Liver (tissue), 9 donors: Measurements from ENCODE around the gene TEX55. TPM values are rescaled to one million over a fixed set of nuclear protein-coding genes. Genes with fewer than 3 reads are reported as not detected.
"Not testable (repeated sequence)": the region's sequence is repeated elsewhere in the genome, so short reads cannot be mapped to it uniquely, and the experiment has no call there.

Source experiments
- DNase-seq: peaks from one replicate; pipeline ENCODE4 v3.0.0-alpha.2; 2017; ENCODE audit warnings: low spot score
- H3K27ac ChIP-seq, 2 donors: one replicate each; pipeline ENCODE4 v1.7.0; 2013; ENCODE audit warnings: inconsistent platforms in 2 of 2, low read length in 2 of 2, control low read depth in 1 of 2, low read depth in 1 of 2, mild to moderate bottlenecking in 1 of 2
- H3K27me3 ChIP-seq, 4 donors: one replicate each; pipeline versions ENCODE4 v1.6.1 to v1.7.0; 2013; ENCODE audit warnings: low read length in 3 of 4, inconsistent platforms in 1 of 4, mild to moderate bottlenecking in 1 of 4, moderate library complexity in 1 of 4; ENCODE audit not compliant: control insufficient read depth in 4 of 4, insufficient read depth in 4 of 4
- H3K36me3 ChIP-seq, 4 donors: one replicate each; pipeline versions ENCODE4 v1.6.1 to v1.7.0; 2013; ENCODE audit warnings: low read length in 3 of 4, mild to moderate bottlenecking in 3 of 4, low read depth in 1 of 4, moderate library complexity in 1 of 4; ENCODE audit not compliant: control insufficient read depth in 4 of 4, insufficient read depth in 3 of 4
- H3K4me1 ChIP-seq, 4 donors: one replicate each; pipeline versions ENCODE4 v1.6.1 to v1.7.0; 2013; ENCODE audit warnings: low read length in 3 of 4, mild to moderate bottlenecking in 3 of 4, moderate library complexity in 1 of 4; ENCODE audit not compliant: control insufficient read depth in 4 of 4, insufficient read depth in 4 of 4
- H3K4me3 ChIP-seq, 3 donors: one replicate each; pipeline versions ENCODE4 v1.6.1 to v1.7.0; 2013; ENCODE audit warnings: low read length in 3 of 3, control low read depth in 1 of 3, low read depth in 1 of 3, mild to moderate bottlenecking in 1 of 3
- H3K9ac ChIP-seq, 2 donors: one replicate each; pipeline ENCODE4 v1.7.0; 2013; ENCODE audit warnings: low read length in 2 of 2, mild to moderate bottlenecking in 2 of 2, moderate library complexity in 2 of 2, control low read depth in 1 of 2, low read depth in 1 of 2
- H3K9me3 ChIP-seq, 4 donors: one replicate each; pipeline versions ENCODE4 v1.6.1 to v1.7.0; 2013; ENCODE audit warnings: low read length in 3 of 4; ENCODE audit not compliant: control insufficient read depth in 4 of 4
- EGR1 ChIP-seq, 2 donors: IDR thresholded peaks; 2 replicates each; pipeline ENCODE4 v1.6.1; 2016 to 2018; ENCODE audit warnings: antibody characterized with exemption in 2 of 2, low read depth in 2 of 2
- FOXA1 ChIP-seq: IDR thresholded peaks from 2 replicates; pipeline ENCODE4 v1.6.1; 2016; ENCODE audit warnings: antibody characterized with exemption
- FOXA2 ChIP-seq: IDR thresholded peaks from 2 replicates; pipeline ENCODE4 v1.6.1; 2016; ENCODE audit warnings: antibody characterized with exemption
- HNF4A ChIP-seq, 2 donors: conservative IDR thresholded peaks; 2 replicates each; pipeline ENCODE4 v1.6.1; 2016; ENCODE audit warnings: antibody characterized with exemption in 2 of 2, mild to moderate bottlenecking in 2 of 2
- HNF4G ChIP-seq: IDR thresholded peaks from 2 replicates; pipeline ENCODE4 v1.6.1; 2016; ENCODE audit warnings: antibody characterized with exemption
- RAD21 ChIP-seq, 2 donors: IDR thresholded peaks; 2 replicates each; pipeline ENCODE4 v1.6.1; 2016; ENCODE audit warnings: antibody characterized with exemption in 2 of 2, mild to moderate bottlenecking in 2 of 2
- RXRA ChIP-seq, 2 donors: IDR thresholded peaks; 2 replicates each; pipeline ENCODE4 v1.6.1; 2017 to 2018; ENCODE audit warnings: antibody characterized with exemption in 2 of 2, mild to moderate bottlenecking in 1 of 2
- SP1 ChIP-seq: IDR thresholded peaks from 2 replicates; pipeline ENCODE4 v1.6.1; 2018; ENCODE audit warnings: antibody characterized with exemption, mild to moderate bottlenecking
- TAF1 ChIP-seq: conservative IDR thresholded peaks from 2 replicates; pipeline ENCODE4 v1.6.1; 2016; ENCODE audit warnings: antibody characterized with exemption, mild to moderate bottlenecking
- YY1 ChIP-seq: IDR thresholded peaks from 2 replicates; pipeline ENCODE4 v1.6.1; 2016; ENCODE audit warnings: antibody characterized with exemption, mild to moderate bottlenecking
- WGBS: extraction: QIAGEN DNeasy Blood & Tissue Kit; methylation state at CpG from one replicate; pipeline ENCODE4 v1.1.7; 2013; 5-methylcytosine and 5-hydroxymethylcytosine counted together
- polyA plus RNA-seq, 2 donors: library from polyadenylated mRNA; stranded (reverse) in 1 of 2; unstranded in 1 of 2; fragments of 200-250 nt in 1 of 2; fragments of >200 nt in 1 of 2; fragmentation: Nextera tagmentation in 1 of 2; extraction: Ambion mirVana in 1 of 2; gene quantifications; one replicate each; pipeline versions ENCODE4 v1.2.1 to v1.2.3, GENCODE V29; 2013 to 2015
- total RNA-seq, 2 donors: library from RNA; depleted of rRNA; stranded (reverse); fragments of >200 nt; gene quantifications; one replicate each; pipeline ENCODE4 v1.2.3, GENCODE V29; 2014
- TF ChIP-seq, protein P1 (sequence below): IDR thresholded peaks from 2 replicates; pipeline ENCODE4 v1.6.1; 2016; ENCODE audit warnings: antibody characterized with exemption
- TF ChIP-seq, protein P2 (sequence below): IDR thresholded peaks from 2 replicates; pipeline ENCODE4 v1.6.1; 2016; ENCODE audit warnings: antibody characterized with exemption
- TF ChIP-seq, protein P3 (sequence below): fragments of 150-350 bp; IDR thresholded peaks from 2 replicates; pipeline ENCODE4 v1.5.1; 2017; ENCODE audit warnings: improper control_type of control experiment, low read depth, low read length; ENCODE audit not compliant: missing input control
- TF ChIP-seq, protein P4 (sequence below): IDR thresholded peaks from 2 replicates; pipeline ENCODE4 v1.6.1; 2016; ENCODE audit warnings: antibody characterized with exemption, mild to moderate bottlenecking
- TF ChIP-seq, protein P5 (sequence below): IDR thresholded peaks from 2 replicates; pipeline ENCODE4 v1.6.1; 2016; ENCODE audit warnings: antibody characterized with exemption
- donor health status: healthy.
- donor health status: healthy.
- donor health status: healthy.
- donor health status: healthy.
- donor health status: healthy.

Gene TEX55
- total and polyA plus RNA-seq, 4 donors: not detected

DNA sequence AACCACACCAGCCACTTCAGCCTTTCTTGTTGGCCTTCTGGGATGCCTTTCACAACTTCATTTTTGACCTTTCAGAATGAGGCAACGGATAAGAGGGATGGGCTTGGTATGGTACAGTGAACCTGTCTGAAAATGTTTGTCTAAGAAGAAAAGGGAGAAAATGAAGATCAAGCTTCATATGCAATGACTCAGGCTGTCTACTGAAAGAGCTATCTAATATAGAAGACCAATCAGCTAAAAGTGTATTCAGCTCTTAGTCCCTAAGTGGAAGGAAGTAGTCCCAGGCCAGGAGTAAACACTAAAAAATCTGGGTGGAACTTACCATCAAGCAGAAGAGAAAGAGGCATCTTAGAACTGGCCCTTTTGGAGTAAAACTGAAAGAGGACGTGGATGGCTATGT, 15.3 kb downstream of the TEX55 start:
- 57% methylated on average over 2 of the region's 2 CpGs for WGBS
- Histone ChIP-seq H3K27ac (no peak overlapping the region), H3K9ac (no peak overlapping the region), H3K4me3 (no peak overlapping the region), H3K36me3 (no peaks in the 10 kb centered on the region), H3K27me3 (peaks cover 0 to 4% (median 0%) of the 10 kb centered on the region in 4 donors), H3K9me3 (peaks cover 0 to 6% (median 3%) of the 10 kb centered on the region in 4 donors), H3K4me1 (no peaks in the 10 kb centered on the region)
- no peak for DNase-seq
- TF ChIP-seq YY1: no peak
- TF ChIP-seq, protein P1, sequence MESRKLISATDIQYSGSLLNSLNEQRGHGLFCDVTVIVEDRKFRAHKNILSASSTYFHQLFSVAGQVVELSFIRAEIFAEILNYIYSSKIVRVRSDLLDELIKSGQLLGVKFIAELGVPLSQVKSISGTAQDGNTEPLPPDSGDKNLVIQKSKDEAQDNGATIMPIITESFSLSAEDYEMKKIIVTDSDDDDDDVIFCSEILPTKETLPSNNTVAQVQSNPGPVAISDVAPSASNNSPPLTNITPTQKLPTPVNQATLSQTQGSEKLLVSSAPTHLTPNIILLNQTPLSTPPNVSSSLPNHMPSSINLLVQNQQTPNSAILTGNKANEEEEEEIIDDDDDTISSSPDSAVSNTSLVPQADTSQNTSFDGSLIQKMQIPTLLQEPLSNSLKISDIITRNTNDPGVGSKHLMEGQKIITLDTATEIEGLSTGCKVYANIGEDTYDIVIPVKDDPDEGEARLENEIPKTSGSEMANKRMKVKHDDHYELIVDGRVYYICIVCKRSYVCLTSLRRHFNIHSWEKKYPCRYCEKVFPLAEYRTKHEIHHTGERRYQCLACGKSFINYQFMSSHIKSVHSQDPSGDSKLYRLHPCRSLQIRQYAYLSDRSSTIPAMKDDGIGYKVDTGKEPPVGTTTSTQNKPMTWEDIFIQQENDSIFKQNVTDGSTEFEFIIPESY: no peak
- TF ChIP-seq RXRA (IDR thresholded peaks at IDR 0.05): no peak
- TF ChIP-seq SP1: no peak
- no peak for TF ChIP-seq HNF4G
- no peak for TF ChIP-seq TAF1
- TF ChIP-seq FOXA2: no peak
- no peak for TF ChIP-seq FOXA1
- TF ChIP-seq RAD21 (IDR thresholded peaks at IDR 0.05): no peak
- TF ChIP-seq, protein P2, sequence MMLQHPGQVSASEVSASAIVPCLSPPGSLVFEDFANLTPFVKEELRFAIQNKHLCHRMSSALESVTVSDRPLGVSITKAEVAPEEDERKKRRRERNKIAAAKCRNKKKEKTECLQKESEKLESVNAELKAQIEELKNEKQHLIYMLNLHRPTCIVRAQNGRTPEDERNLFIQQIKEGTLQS: no peak
- TF ChIP-seq, protein P3, sequence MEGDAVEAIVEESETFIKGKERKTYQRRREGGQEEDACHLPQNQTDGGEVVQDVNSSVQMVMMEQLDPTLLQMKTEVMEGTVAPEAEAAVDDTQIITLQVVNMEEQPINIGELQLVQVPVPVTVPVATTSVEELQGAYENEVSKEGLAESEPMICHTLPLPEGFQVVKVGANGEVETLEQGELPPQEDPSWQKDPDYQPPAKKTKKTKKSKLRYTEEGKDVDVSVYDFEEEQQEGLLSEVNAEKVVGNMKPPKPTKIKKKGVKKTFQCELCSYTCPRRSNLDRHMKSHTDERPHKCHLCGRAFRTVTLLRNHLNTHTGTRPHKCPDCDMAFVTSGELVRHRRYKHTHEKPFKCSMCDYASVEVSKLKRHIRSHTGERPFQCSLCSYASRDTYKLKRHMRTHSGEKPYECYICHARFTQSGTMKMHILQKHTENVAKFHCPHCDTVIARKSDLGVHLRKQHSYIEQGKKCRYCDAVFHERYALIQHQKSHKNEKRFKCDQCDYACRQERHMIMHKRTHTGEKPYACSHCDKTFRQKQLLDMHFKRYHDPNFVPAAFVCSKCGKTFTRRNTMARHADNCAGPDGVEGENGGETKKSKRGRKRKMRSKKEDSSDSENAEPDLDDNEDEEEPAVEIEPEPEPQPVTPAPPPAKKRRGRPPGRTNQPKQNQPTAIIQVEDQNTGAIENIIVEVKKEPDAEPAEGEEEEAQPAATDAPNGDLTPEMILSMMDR: no peak
- TF ChIP-seq HNF4A (conservative IDR thresholded peaks at IDR 0.05): no peak
- no peak for TF ChIP-seq EGR1 (IDR thresholded peaks at IDR 0.05; ENCODE audit: low read depth in 2 of 2)
- TF ChIP-seq, protein P4, sequence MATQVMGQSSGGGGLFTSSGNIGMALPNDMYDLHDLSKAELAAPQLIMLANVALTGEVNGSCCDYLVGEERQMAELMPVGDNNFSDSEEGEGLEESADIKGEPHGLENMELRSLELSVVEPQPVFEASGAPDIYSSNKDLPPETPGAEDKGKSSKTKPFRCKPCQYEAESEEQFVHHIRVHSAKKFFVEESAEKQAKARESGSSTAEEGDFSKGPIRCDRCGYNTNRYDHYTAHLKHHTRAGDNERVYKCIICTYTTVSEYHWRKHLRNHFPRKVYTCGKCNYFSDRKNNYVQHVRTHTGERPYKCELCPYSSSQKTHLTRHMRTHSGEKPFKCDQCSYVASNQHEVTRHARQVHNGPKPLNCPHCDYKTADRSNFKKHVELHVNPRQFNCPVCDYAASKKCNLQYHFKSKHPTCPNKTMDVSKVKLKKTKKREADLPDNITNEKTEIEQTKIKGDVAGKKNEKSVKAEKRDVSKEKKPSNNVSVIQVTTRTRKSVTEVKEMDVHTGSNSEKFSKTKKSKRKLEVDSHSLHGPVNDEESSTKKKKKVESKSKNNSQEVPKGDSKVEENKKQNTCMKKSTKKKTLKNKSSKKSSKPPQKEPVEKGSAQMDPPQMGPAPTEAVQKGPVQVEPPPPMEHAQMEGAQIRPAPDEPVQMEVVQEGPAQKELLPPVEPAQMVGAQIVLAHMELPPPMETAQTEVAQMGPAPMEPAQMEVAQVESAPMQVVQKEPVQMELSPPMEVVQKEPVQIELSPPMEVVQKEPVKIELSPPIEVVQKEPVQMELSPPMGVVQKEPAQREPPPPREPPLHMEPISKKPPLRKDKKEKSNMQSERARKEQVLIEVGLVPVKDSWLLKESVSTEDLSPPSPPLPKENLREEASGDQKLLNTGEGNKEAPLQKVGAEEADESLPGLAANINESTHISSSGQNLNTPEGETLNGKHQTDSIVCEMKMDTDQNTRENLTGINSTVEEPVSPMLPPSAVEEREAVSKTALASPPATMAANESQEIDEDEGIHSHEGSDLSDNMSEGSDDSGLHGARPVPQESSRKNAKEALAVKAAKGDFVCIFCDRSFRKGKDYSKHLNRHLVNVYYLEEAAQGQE: no peak
- TF ChIP-seq, protein P5, sequence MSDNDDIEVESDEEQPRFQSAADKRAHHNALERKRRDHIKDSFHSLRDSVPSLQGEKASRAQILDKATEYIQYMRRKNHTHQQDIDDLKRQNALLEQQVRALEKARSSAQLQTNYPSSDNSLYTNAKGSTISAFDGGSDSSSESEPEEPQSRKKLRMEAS: no peak

DNA sequence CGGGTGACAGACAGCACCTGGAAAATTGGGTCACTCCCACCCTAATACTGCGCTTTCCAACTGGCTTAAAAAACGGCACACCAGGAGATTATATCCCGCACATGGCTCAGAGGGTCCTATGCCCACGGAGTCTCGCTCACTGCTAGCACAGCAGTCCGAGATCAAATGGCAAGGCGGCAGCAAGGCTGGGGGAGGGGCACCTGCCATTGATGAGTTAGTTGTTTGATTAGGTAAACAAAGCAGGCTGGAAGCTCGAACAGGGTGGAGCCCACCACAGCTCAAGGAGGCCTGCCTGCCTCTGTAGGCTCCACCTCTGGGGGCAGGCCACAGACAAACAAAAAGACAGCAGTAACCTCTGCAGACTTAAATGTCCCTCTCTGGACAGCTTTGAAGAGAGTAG, 18.8 kb downstream of the TEX55 start:
- not testable (repeated sequence) for H3K36me3 ChIP-seq, H3K27me3 ChIP-seq, H3K9me3 ChIP-seq, H3K9ac ChIP-seq, H3K4me3 ChIP-seq, H3K27ac ChIP-seq, DNase-seq, H3K4me1 ChIP-seq
- WGBS: 89% methylated on average over 9 of the region's 9 CpGs
